SK-N-SH (cell line): ENCODE data around the gene CCR6.

Experiments
- CHD2 ChIP-seq: fragments of 150-350 bp; IDR thresholded peaks from 2 replicates; pipeline ENCODE4 v1.6.1; 2018; ENCODE audit warnings: low read length; ENCODE audit not compliant: partially characterized antibody
- CTCF ChIP-seq: fragments of 200-600 bp; sonication (generic); IDR thresholded peaks from 2 replicates; pipeline ENCODE4 v1.6.1; 2017; ENCODE audit warnings: antibody characterized with exemption, mild to moderate bottlenecking, moderate library complexity
- EP300 ChIP-seq, 2 experiments: IDR thresholded peaks; 2 replicates each; pipeline versions ENCODE4 v1.4.0 to v1.6.1; 2012; ENCODE audit warnings: borderline replicate concordance in 1 of 2, low read depth in 1 of 2, low read length in 1 of 2
- MAX ChIP-seq: IDR thresholded peaks from 2 replicates; pipeline ENCODE4 v1.4.0; 2012; ENCODE audit warnings: low read depth
- POLR2AphosphoS5 ChIP-seq: IDR thresholded peaks from 2 replicates; pipeline ENCODE4 v1.6.1; 2012; ENCODE audit warnings: low read depth, low read length
- RAD21 ChIP-seq: IDR thresholded peaks from 2 replicates; pipeline ENCODE4 v1.6.1; 2012; ENCODE audit warnings: mild to moderate bottlenecking, low read length
- TEAD4 ChIP-seq: IDR thresholded peaks from 2 replicates; pipeline ENCODE4 v1.4.0; 2012; ENCODE audit warnings: mild to moderate bottlenecking, borderline replicate concordance; ENCODE audit not compliant: insufficient read depth
- USF2 ChIP-seq: fragments of 150-350 bp; IDR thresholded peaks from 2 replicates; pipeline ENCODE4 v1.6.1; 2017; ENCODE audit warnings: antibody characterized with exemption, low read length, low read depth, borderline replicate concordance
- TF ChIP-seq, protein P1 (sequence below): IDR thresholded peaks from 2 replicates; pipeline ENCODE4 v1.4.0; 2012; ENCODE audit warnings: low read depth, borderline replicate concordance
- TF ChIP-seq, protein P2 (sequence below): IDR thresholded peaks from 2 replicates; pipeline ENCODE4; 2012

DNA sequence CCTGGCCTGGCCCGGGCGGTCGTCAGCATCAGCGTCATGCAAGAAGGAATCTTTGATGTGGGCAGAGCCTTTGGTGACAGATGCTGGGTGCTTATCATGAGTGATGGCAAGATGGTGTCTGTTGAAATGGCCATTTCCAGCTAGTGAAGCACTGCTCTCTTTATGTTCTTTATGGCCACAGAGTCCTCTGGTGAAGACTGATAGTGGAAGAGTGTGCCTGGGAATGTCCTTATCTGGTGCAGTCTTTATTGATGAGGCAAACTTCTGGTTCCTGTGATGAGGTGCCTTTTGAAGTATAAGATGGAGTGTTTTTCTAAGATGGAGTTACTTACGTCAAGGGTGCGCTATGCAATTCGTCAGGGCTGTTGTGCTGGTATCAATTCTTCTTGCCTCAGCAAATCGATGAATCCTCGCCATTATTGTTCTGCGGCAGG lies 22.6 kb upstream of the CCR6 start:
- no peak for TF ChIP-seq POLR2AphosphoS5
- TF ChIP-seq TEAD4 = no peak
- TF ChIP-seq, protein P1, sequence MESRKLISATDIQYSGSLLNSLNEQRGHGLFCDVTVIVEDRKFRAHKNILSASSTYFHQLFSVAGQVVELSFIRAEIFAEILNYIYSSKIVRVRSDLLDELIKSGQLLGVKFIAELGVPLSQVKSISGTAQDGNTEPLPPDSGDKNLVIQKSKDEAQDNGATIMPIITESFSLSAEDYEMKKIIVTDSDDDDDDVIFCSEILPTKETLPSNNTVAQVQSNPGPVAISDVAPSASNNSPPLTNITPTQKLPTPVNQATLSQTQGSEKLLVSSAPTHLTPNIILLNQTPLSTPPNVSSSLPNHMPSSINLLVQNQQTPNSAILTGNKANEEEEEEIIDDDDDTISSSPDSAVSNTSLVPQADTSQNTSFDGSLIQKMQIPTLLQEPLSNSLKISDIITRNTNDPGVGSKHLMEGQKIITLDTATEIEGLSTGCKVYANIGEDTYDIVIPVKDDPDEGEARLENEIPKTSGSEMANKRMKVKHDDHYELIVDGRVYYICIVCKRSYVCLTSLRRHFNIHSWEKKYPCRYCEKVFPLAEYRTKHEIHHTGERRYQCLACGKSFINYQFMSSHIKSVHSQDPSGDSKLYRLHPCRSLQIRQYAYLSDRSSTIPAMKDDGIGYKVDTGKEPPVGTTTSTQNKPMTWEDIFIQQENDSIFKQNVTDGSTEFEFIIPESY = no peak
- TF ChIP-seq RAD21 = no peak
- TF ChIP-seq USF2 = no peak
- TF ChIP-seq MAX = no peak
- TF ChIP-seq, protein P2, sequence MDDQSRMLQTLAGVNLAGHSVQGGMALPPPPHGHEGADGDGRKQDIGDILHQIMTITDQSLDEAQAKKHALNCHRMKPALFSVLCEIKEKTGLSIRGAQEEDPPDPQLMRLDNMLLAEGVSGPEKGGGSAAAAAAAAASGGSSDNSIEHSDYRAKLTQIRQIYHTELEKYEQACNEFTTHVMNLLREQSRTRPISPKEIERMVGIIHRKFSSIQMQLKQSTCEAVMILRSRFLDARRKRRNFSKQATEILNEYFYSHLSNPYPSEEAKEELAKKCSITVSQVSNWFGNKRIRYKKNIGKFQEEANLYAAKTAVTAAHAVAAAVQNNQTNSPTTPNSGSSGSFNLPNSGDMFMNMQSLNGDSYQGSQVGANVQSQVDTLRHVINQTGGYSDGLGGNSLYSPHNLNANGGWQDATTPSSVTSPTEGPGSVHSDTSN = no peak
- TF ChIP-seq CHD2 = no peak
- no peak for TF ChIP-seq EP300 (IDR thresholded peaks at IDR 0.05; ENCODE audit: borderline replicate concordance in 1 of 2, low read depth in 1 of 2, low read length in 1 of 2)
- TF ChIP-seq CTCF = no peak
